Measurements from ENCODE around the gene PYGB.
"Not testable (repeated sequence)": the region's sequence is repeated elsewhere in the genome, so short reads cannot be mapped to it uniquely, and the experiment has no call there.

The PYGB gene

GRCh38 chr20:25257756-25258475 lies 10.0 kb downstream of the PYGB start:
- peak overlapping the region; percentile 6 for H3K27ac ChIP-seq
- CTCF ChIA-PET: interaction anchor here (0.7 to 1.0 kb wide), 2 partner anchors 28 to 35 kb away, joined by 3 read pairs; no protein-coding TSS in a partner anchor
- no peak for DNase-seq (ENCODE audit: low spot score)
- TF ChIP-seq CTCF (conservative IDR thresholded peaks at IDR 0.05; ENCODE audit: low read depth): no peak
- POLR2A ChIA-PET (ENCODE audit: low non-redundant PET): no interaction called here

GRCh38 chr20:25258476-25258805 lies 10.6 kb downstream of the PYGB start:
- no peak for TF ChIP-seq CTCF (conservative IDR thresholded peaks at IDR 0.05; ENCODE audit: low read depth)
- POLR2A ChIA-PET (ENCODE audit: low non-redundant PET): no interaction called here
- CTCF ChIA-PET: interaction anchor here (0.6 kb wide), 1 partner anchor 53 kb away, joined by 3 read pairs; no protein-coding TSS in a partner anchor
- no peak for DNase-seq (ENCODE audit: low spot score)
- peak overlapping the region; percentile 6 for H3K27ac ChIP-seq

GRCh38 chr20:25258828-25259227 lies 10.9 kb downstream of the PYGB start:
- CTCF ChIA-PET: interaction anchor here (0.6 kb wide), 1 partner anchor 54 kb away, joined by 3 read pairs; no protein-coding TSS in a partner anchor
- TF ChIP-seq CTCF (conservative IDR thresholded peaks at IDR 0.05; ENCODE audit: low read depth): no peak
- H3K27ac ChIP-seq: peak overlapping the region; percentile 6
- DNase-seq (ENCODE audit: low spot score): no peak
- POLR2A ChIA-PET (ENCODE audit: low non-redundant PET): no interaction called here

GRCh38 chr20:25259358-25259757 lies 11.5 kb downstream of the PYGB start:
- no peak for DNase-seq (ENCODE audit: low spot score)
- no peak for TF ChIP-seq CTCF (conservative IDR thresholded peaks at IDR 0.05; ENCODE audit: low read depth)
- ChIA-PET CTCF (interaction anchor here (0.6 kb wide), 1 partner anchor 54 kb away, joined by 3 read pairs; no protein-coding TSS in a partner anchor), POLR2A (ENCODE audit: low non-redundant PET) (no interaction called here)
- peak overlapping the region; percentile 6 for H3K27ac ChIP-seq

GRCh38 chr20:25259788-25260254 lies 11.9 kb downstream of the PYGB start:
- TF ChIP-seq CTCF (conservative IDR thresholded peaks at IDR 0.05; ENCODE audit: low read depth): no peak
- POLR2A ChIA-PET (ENCODE audit: low non-redundant PET): no interaction called here
- DNase-seq (ENCODE audit: low spot score): no peak
- no peak overlapping the region for H3K27ac ChIP-seq
- CTCF ChIA-PET: interaction anchor here (0.6 kb wide), 1 partner anchor 95 kb away, joined by 3 read pairs; no protein-coding TSS in a partner anchor

- POLR2A ChIA-PET (ENCODE audit: low non-redundant PET); H3K27ac ChIP-seq: not testable (repeated sequence)
- CTCF ChIA-PET: interaction anchor here (0.6 kb wide), 1 partner anchor 45 kb away, joined by 5 read pairs; no protein-coding TSS in a partner anchor
Measured at GRCh38 chr20:25260770-25261437, 13.0 kb downstream of the PYGB start.

More at GRCh38 chr20:25260770-25261437, 13.0 kb downstream of the PYGB start:
- DNase-seq (ENCODE audit: low spot score): not testable (repeated sequence)
